GM12865 (cell line): ENCODE results near the gene MAN2B2.
"Not testable (repeated sequence)": the region's sequence is repeated elsewhere in the genome, so short reads cannot be mapped to it uniquely, and the experiment has no call there.

ENCODE experiments used
- DNase-seq: peaks from one replicate; pipeline ENCODE4 v3.0.0; 2010; ENCODE audit warnings: low read depth
- H3K4me3 ChIP-seq: 2 replicates; pipeline ENCODE4 v1.5.1; 2011; ENCODE audit warnings: mild to moderate bottlenecking, low read depth, low read length, control low read depth
- CTCF ChIP-seq: IDR thresholded peaks from 2 replicates; pipeline ENCODE4 v1.5.1; 2011; ENCODE audit warnings: low read length, control low read depth, low read depth, inconsistent platforms; ENCODE audit not compliant: insufficient read depth; ENCODE audit errors: missing control alignments

MAN2B2 gene

GRCh38 chr4:6649216-6649615, 74.2 kb downstream of the MAN2B2 start:
- H3K4me3 ChIP-seq: no peak overlapping the region
- no peak for DNase-seq
- no peak for TF ChIP-seq CTCF

GRCh38 chr4:6654211-6654610, 79.2 kb downstream of the MAN2B2 start:
- H3K4me3 ChIP-seq, DNase-seq: not testable (repeated sequence)

GRCh38 chr4:6655291-6655690, 80.3 kb downstream of the MAN2B2 start:
- not testable (repeated sequence) for H3K4me3 ChIP-seq, DNase-seq

DNA sequence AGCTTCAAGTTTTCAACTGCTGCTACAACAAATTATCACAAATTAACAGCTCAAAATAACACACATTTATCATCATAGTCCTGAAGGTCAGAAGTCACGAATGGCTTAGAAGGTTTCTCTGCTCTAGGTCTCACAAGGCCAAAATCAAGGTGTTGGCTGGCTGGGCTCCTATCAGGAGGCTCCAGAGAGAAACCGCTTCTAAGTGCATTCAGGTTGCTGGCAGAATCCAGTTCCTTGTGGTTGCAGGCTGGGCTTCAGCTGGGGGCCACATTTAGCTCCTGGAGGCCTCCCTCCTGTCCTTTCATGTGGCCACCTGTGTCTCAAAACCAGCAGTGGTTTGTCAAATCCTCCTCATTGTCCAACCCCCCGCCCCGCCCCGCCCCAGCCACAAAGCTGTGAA, 80.9 kb downstream of the MAN2B2 start:
- no peak for TF ChIP-seq CTCF
- DNase-seq: no peak
- no peak overlapping the region for H3K4me3 ChIP-seq

GRCh38 chr4:6657242-6658208, 82.5 kb downstream of the MAN2B2 start:
- no peak overlapping the region for H3K4me3 ChIP-seq
- TF ChIP-seq CTCF: no peak
- no peak for DNase-seq

GRCh38 chr4:6658209-6658595, 83.2 kb downstream of the MAN2B2 start:
- TF ChIP-seq CTCF: no peak
- DNase-seq: no peak
- no peak overlapping the region for H3K4me3 ChIP-seq

- no peak for TF ChIP-seq CTCF
- peak overlapping the region; percentile 15 for H3K4me3 ChIP-seq
- DNase-seq: peak; percentile 34
Observed at GRCh38 chr4:6658597-6659075, 83.6 kb downstream of the MAN2B2 start.

- no peak for TF ChIP-seq CTCF
- H3K4me3 ChIP-seq: no peak overlapping the region
- no peak for DNase-seq
Observed at GRCh38 chr4:6659897-6660296, 84.9 kb downstream of the MAN2B2 start.
